GM06990 (cell line): ENCODE results near the gene CYP2R1.
"Not testable (repeated sequence)": the region's sequence is repeated elsewhere in the genome, so short reads cannot be mapped to it uniquely, and the experiment has no call there.

ENCODE experiments used
- DNase-seq: peaks from one replicate; pipeline ENCODE4 v3.0.0-alpha.2; 2011; ENCODE audit not compliant: insufficient read length; ENCODE audit errors: extremely low read depth
- H3K27me3 ChIP-seq: replicated peaks from 2 replicates; pipeline ENCODE4 v1.6.0; 2011; ENCODE audit warnings: low read length; ENCODE audit not compliant: control insufficient read depth, insufficient read depth
- H3K36me3 ChIP-seq: 2 replicates; pipeline ENCODE4 v1.5.1; 2011; ENCODE audit warnings: low read length; ENCODE audit not compliant: control insufficient read depth, insufficient read depth
- H3K4me3 ChIP-seq: replicated peaks from 2 replicates; pipeline ENCODE4 v1.5.1; 2011; ENCODE audit warnings: low read depth, mild to moderate bottlenecking, control low read depth, low read length
- CTCF ChIP-seq: IDR thresholded peaks from 2 replicates; pipeline ENCODE4 v1.5.1; 2011; ENCODE audit warnings: low read length, control low read depth, mild to moderate bottlenecking, inconsistent platforms; ENCODE audit not compliant: insufficient read depth, poor library complexity, severe bottlenecking

Gene CYP2R1

DNA sequence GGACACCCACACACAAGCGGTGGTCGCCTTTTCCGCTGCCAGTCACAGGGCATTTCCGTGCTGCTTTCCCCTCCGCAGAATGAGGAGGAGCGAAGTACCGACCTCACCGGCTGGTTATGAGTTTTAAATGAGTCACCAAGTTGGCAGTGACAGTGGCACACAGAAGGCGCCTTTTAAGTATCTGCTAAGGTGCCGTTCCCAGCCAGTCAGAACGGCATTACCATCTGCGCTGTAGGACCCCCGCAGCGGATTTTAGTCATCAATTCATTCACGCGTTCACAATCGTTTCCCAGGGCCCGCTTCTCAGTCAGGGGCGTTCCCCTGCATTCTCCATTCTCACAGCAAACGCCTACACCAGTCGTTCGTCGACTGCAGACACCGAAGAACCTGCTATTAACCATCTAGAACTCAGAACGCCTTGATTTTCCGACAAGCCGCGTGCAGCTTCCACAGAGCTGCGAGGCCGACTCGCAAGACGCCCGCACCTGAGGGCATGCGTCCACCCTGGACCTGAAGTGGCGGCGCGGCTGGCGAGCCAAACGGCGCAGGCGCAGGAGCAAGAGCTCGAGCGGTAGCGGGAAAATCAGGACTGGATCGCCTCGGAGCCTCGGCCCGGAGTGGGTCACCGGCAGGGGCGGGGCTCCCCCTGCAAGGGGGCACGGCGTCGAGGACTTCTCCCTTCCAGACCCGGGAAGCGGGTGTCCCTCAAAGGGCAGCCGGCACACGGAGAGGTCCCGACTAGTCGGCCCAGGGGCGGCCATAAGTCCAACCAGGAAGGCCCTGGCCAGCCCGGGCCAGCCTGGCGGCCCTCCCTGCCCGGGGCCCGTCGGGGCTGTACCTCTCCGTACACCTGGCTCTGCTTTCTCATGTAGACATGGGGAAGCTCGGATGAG, 642 bp downstream of the CYP2R1 start:
- Histone ChIP-seq H3K4me3 (peak overlapping the region; percentile 70), H3K27me3 (no peaks in the 10 kb centered on the region), H3K36me3 (no peaks in the 10 kb centered on the region)
- DNase-seq = peak; percentile 92
- no peak for TF ChIP-seq CTCF

- no peaks in the 10 kb centered on the region for H3K27me3 ChIP-seq
- no peak overlapping the region for H3K4me3 ChIP-seq
- no peak for DNase-seq
- H3K36me3 ChIP-seq = no peaks in the 10 kb centered on the region
- TF ChIP-seq CTCF = no peak
Observed at GRCh38 chr11:14886513-14886912, 5.5 kb downstream of the CYP2R1 start.

GRCh38 chr11:14884667-14885273, 7.3 kb downstream of the CYP2R1 start:
- Histone ChIP-seq H3K36me3 (no peaks in the 10 kb centered on the region), H3K27me3 (no peaks in the 10 kb centered on the region), H3K4me3 (no peak overlapping the region)
- no peak for TF ChIP-seq CTCF
- DNase-seq = no peak

DNA sequence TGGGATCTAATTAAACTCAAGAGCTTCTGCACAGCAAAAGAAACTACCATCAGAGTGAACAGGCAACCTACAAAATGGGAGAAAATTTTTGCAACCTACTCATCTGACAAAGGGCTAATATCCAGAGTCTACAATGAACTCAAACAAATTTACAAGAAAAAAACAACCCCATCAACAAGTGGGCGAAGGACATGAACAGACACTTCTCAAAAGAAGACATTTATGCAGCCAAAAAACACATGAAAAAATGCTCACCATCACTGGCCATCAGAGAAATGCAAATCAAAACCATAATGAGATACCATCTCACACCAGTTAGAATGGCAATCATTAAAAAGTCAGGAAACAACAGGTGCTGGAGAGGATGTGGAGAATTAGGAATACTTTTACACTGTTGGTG, 8.3 kb downstream of the CYP2R1 start:
- H3K4me3 ChIP-seq, DNase-seq, H3K27me3 ChIP-seq, H3K36me3 ChIP-seq: not testable (repeated sequence)

GRCh38 chr11:14882196-14882595, 9.8 kb downstream of the CYP2R1 start:
- Histone ChIP-seq H3K36me3 (no peaks in the 10 kb centered on the region), H3K4me3 (no peak overlapping the region), H3K27me3 (no peaks in the 10 kb centered on the region)
- no peak for TF ChIP-seq CTCF
- no peak for DNase-seq

DNA sequence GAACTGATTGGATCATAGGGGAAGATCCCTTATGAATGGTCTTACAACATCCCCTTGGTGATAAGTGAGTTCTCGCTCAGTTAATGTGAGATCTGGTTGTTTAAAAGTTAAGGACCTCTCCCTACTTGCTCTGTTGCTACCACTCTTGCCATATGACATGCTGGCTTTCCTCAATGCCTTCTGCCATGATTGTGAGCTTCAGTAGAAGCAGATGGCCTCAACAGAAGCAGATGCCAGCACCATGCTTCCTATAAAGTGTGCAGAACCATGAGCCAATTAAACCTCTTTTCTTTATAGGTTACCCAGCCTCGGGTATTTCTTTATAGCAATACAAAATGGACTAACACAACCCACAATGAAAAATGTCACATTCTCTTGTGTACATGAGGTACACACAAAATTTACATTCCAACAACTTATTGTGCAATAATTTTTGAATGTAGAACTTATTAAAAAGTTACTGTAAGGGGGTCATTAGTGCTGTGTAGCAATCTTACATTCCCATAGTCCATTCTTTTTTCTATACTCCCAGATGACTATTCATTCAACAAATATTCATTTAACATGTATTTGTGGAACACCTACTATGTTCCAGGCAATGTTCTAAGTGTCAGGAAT, 10.3 kb downstream of the CYP2R1 start:
- no peak for TF ChIP-seq CTCF
- Histone ChIP-seq H3K27me3 (no peaks in the 10 kb centered on the region), H3K4me3 (no peak overlapping the region), H3K36me3 (no peaks in the 10 kb centered on the region)
- no peak for DNase-seq
